ENCODE measurements around the gene KIAA0319L. TPM values are rescaled to one million over a fixed set of nuclear protein-coding genes. Genes with fewer than 3 reads are reported as not detected.

The KIAA0319L gene
- total and polyA plus RNA-seq, 5 donors: 31.8 to 67.0 (median 58.5) TPM

- Histone ChIP-seq H3K27ac (ENCODE audit: low read length) (no peak overlapping the region), H3K4me3 (ENCODE audit: low read length) (no peak overlapping the region), H3K4me1 (ENCODE audit: control insufficient read depth, insufficient read depth, low read length) (no peaks in the 10 kb centered on the region), H3K9me3 (ENCODE audit: control insufficient read depth, low read length) (no peaks in the 10 kb centered on the region), H3K27me3 (ENCODE audit: control insufficient read depth, insufficient read depth) (no peaks in the 10 kb centered on the region)
- DNase-seq (no peak), ATAC-seq (no peak)
- intact Hi-C loops (cut with DNase I): no loop called here
- 70% methylated on average over 4 of the region's 4 CpGs for WGBS
These were observed 2.0 kb downstream of the KIAA0319L start for GRCh38 chr1:35555212-35555584.

- Histone ChIP-seq H3K27ac (ENCODE audit: low read length) (no peak overlapping the region), H3K4me3 (ENCODE audit: low read length) (no peak overlapping the region)
These were observed 2.7 kb downstream of the KIAA0319L start for GRCh38 chr1:35554266-35555211.

GRCh38 chr1:35553851-35554250 is 3.4 kb downstream of the KIAA0319L start:
- Histone ChIP-seq H3K27me3 (ENCODE audit: control insufficient read depth, insufficient read depth) (no peaks in the 10 kb centered on the region), H3K9me3 (ENCODE audit: control insufficient read depth, low read length) (no peaks in the 10 kb centered on the region), H3K4me1 (ENCODE audit: control insufficient read depth, insufficient read depth, low read length) (no peaks in the 10 kb centered on the region), H3K4me3 (ENCODE audit: low read length) (no peak overlapping the region), H3K27ac (ENCODE audit: low read length) (no peak overlapping the region)
- DNase-seq: no peak
- ATAC-seq: no peak
- intact Hi-C loops (cut with DNase I): no loop called here
- 58% methylated on average over 2 of the region's 2 CpGs for WGBS

More at GRCh38 chr1:35554266-35555211, 2.7 kb downstream of the KIAA0319L start:
- H3K9me3 ChIP-seq (ENCODE audit: control insufficient read depth, low read length): no peaks in the 10 kb centered on the region
- WGBS: 41% methylated on average over 7 of the region's 7 CpGs
- no peak for DNase-seq
- no peaks in the 10 kb centered on the region for H3K4me1 ChIP-seq (ENCODE audit: control insufficient read depth, insufficient read depth, low read length)
- intact Hi-C loops (cut with DNase I): no loop called here
- ATAC-seq: no peak
- no peaks in the 10 kb centered on the region for H3K27me3 ChIP-seq (ENCODE audit: control insufficient read depth, insufficient read depth)

GRCh38 chr1:35546614-35547013 is 10.6 kb downstream of the KIAA0319L start:
- 97% methylated on average over 1 of the region's 1 CpG for WGBS
- H3K27ac ChIP-seq (ENCODE audit: low read length): no peak overlapping the region
- intact Hi-C loops (cut with DNase I): no loop called here
- no peaks in the 10 kb centered on the region for H3K27me3 ChIP-seq (ENCODE audit: control insufficient read depth, insufficient read depth)
- H3K4me1 ChIP-seq (ENCODE audit: control insufficient read depth, insufficient read depth, low read length): no peaks in the 10 kb centered on the region
- H3K9me3 ChIP-seq (ENCODE audit: control insufficient read depth, low read length): no peaks in the 10 kb centered on the region
- no peak for ATAC-seq
- no peak overlapping the region for H3K4me3 ChIP-seq (ENCODE audit: low read length)
- DNase-seq: no peak

- Histone ChIP-seq H3K27me3 (ENCODE audit: control insufficient read depth, insufficient read depth) (no peaks in the 10 kb centered on the region), H3K9me3 (ENCODE audit: control insufficient read depth, low read length) (no peaks in the 10 kb centered on the region), H3K4me3 (ENCODE audit: low read length) (no peak overlapping the region), H3K4me1 (ENCODE audit: control insufficient read depth, insufficient read depth, low read length) (peaks cover 2% of the 10 kb centered on the region), H3K27ac (ENCODE audit: low read length) (no peak overlapping the region)
- 64% methylated on average over 3 of the region's 3 CpGs for WGBS
- intact Hi-C loops (cut with DNase I): loop anchor here in 1 of 4 donors (5.0 kb wide), 1 partner anchor 93 kb away; no protein-coding TSS in a partner anchor
- DNase-seq: peak; percentile 46 to 68 (median 59)
- peak; percentile 67 to 70 for ATAC-seq
These were observed 12.2 kb downstream of the KIAA0319L start for GRCh38 chr1:35544976-35545375.

GRCh38 chr1:35539824-35540261 is 17.4 kb downstream of the KIAA0319L start:
- H3K4me1 ChIP-seq (ENCODE audit: control insufficient read depth, insufficient read depth, low read length): peaks cover 9% of the 10 kb centered on the region
- peak; percentile 37 to 60 for ATAC-seq
- no peak overlapping the region for H3K4me3 ChIP-seq (ENCODE audit: low read length)
- no peak overlapping the region for H3K27ac ChIP-seq (ENCODE audit: low read length)
- no peaks in the 10 kb centered on the region for H3K9me3 ChIP-seq (ENCODE audit: control insufficient read depth, low read length)
- intact Hi-C loops (cut with DNase I): loop anchor here in 1 of 4 donors (5.0 kb wide), 1 partner anchor 88 kb away; no protein-coding TSS in a partner anchor
- no peaks in the 10 kb centered on the region for H3K27me3 ChIP-seq (ENCODE audit: control insufficient read depth, insufficient read depth)
- DNase-seq: no peak
- 18% methylated on average over 1 of the region's 1 CpG for WGBS

- H3K27ac ChIP-seq (ENCODE audit: low read length): peak overlapping the region; percentile 98
- H3K4me1 ChIP-seq (ENCODE audit: control insufficient read depth, insufficient read depth, low read length): peaks cover 9% of the 10 kb centered on the region
- H3K27me3 ChIP-seq (ENCODE audit: control insufficient read depth, insufficient read depth): no peaks in the 10 kb centered on the region
- intact Hi-C loops (cut with DNase I): no loop called here
- H3K4me3 ChIP-seq (ENCODE audit: low read length): no peak overlapping the region
- peak in 1 of 3 donors; percentile 35 for DNase-seq
- WGBS: 36% methylated on average over 6 of the region's 6 CpGs
- peak; percentile 62 to 85 for ATAC-seq
- H3K9me3 ChIP-seq (ENCODE audit: control insufficient read depth, low read length): no peaks in the 10 kb centered on the region
These were observed 18.0 kb downstream of the KIAA0319L start for GRCh38 chr1:35539073-35539823.

- Histone ChIP-seq H3K27me3 (ENCODE audit: control insufficient read depth, insufficient read depth) (no peaks in the 10 kb centered on the region), H3K4me3 (ENCODE audit: low read length) (no peak overlapping the region), H3K27ac (ENCODE audit: low read length) (peak overlapping the region; percentile 45), H3K4me1 (ENCODE audit: control insufficient read depth, insufficient read depth, low read length) (peaks cover 14% of the 10 kb centered on the region), H3K9me3 (ENCODE audit: control insufficient read depth, low read length) (no peaks in the 10 kb centered on the region)
- DNase-seq (no peak), ATAC-seq (no peak)
- 90% methylated on average over 1 of the region's 1 CpG for WGBS
- intact Hi-C loops (cut with DNase I): no loop called here
These were observed 19.4 kb downstream of the KIAA0319L start for GRCh38 chr1:35537806-35538205.

- intact Hi-C loops (cut with DNase I): no loop called here
These were observed 20.5 kb downstream of the KIAA0319L start for GRCh38 chr1:35536556-35537162.

GRCh38 chr1:35535243-35535642 is 22.0 kb downstream of the KIAA0319L start:
- Histone ChIP-seq H3K27ac (ENCODE audit: low read length) (no peak overlapping the region), H3K9me3 (ENCODE audit: control insufficient read depth, low read length) (no peaks in the 10 kb centered on the region), H3K4me3 (ENCODE audit: low read length) (no peak overlapping the region), H3K4me1 (ENCODE audit: control insufficient read depth, insufficient read depth, low read length) (peaks cover 13% of the 10 kb centered on the region), H3K27me3 (ENCODE audit: control insufficient read depth, insufficient read depth) (no peaks in the 10 kb centered on the region)
- no peak for DNase-seq
- intact Hi-C loops (cut with DNase I): no loop called here
- ATAC-seq: no peak

More at GRCh38 chr1:35536556-35537162, 20.5 kb downstream of the KIAA0319L start:
- WGBS: 80% methylated on average over 2 of the region's 2 CpGs
- no peak overlapping the region for H3K27ac ChIP-seq (ENCODE audit: low read length)
- DNase-seq (no peak), ATAC-seq (no peak)
- peaks cover 14% of the 10 kb centered on the region for H3K4me1 ChIP-seq (ENCODE audit: control insufficient read depth, insufficient read depth, low read length)
- H3K9me3 ChIP-seq (ENCODE audit: control insufficient read depth, low read length): no peaks in the 10 kb centered on the region
- no peak overlapping the region for H3K4me3 ChIP-seq (ENCODE audit: low read length)
- no peaks in the 10 kb centered on the region for H3K27me3 ChIP-seq (ENCODE audit: control insufficient read depth, insufficient read depth)
